K562 (cell line): ENCODE data around the gene EIF5.

Experiments used
- CTCF ChIP-seq, 3 experiments: IDR thresholded peaks in 2 of 3; conservative IDR thresholded peaks in 1 of 3; 2 replicates each; pipeline ENCODE4 v1.5.1; 2011 to 2012; ENCODE audit warnings: low read length in 3 of 3, mild to moderate bottlenecking in 3 of 3, control low read depth in 2 of 3, improper control_type of control experiment in 1 of 3, inconsistent platforms in 1 of 3, low read depth in 1 of 3, mixed read lengths in 1 of 3, moderate library complexity in 1 of 3; ENCODE audit not compliant: insufficient read depth in 2 of 3
- GABPA ChIP-seq: fragments of 200-800 bp; sonication (Bioruptor generic); conservative IDR thresholded peaks from 2 replicates; pipeline ENCODE4 v1.6.1; 2016; ENCODE audit warnings: low read depth, missing genetic modification characterization, missing compliant biosample characterization
- HNRNPUL1 ChIP-seq: fragments of 200-400 bp; formaldehyde crosslinking; IDR thresholded peaks from 2 replicates; pipeline ENCODE4 v1.6.1; 2017; ENCODE audit warnings: low read length
- KLF6 ChIP-seq: fragments of 250-450 bp; sonication (Bioruptor Pico); IDR thresholded peaks from 2 replicates; pipeline ENCODE4 v1.4.0; 2020; ENCODE audit warnings: mild to moderate bottlenecking, moderate library complexity, borderline replicate concordance
- MEF2A ChIP-seq: IDR thresholded peaks from 2 replicates; pipeline ENCODE4 v1.6.1; 2011; ENCODE audit warnings: low read depth, mild to moderate bottlenecking, low read length, moderate library complexity; ENCODE audit not compliant: control insufficient read depth
- POLR2A ChIP-seq: fragments of 450-650 bp; conservative IDR thresholded peaks from 2 replicates; pipeline ENCODE4 v1.6.1; 2016
- POLR2AphosphoS2 ChIP-seq: IDR thresholded peaks from 2 replicates; pipeline ENCODE4 v1.6.1; 2012; ENCODE audit warnings: low read length, improper control_type of control experiment
- RAD21 ChIP-seq, 2 experiments: fragments of 250-450 bp in 1 of 2; fragments of 450-650 bp in 1 of 2; sonication (Bioruptor Pico) in 1 of 2; formaldehyde crosslinking in 1 of 2; IDR thresholded peaks in 1 of 2; conservative IDR thresholded peaks in 1 of 2; 2 replicates each; pipeline versions ENCODE4 v1.4.0 to v1.8.0; 2020 to 2022; ENCODE audit warnings: mild to moderate bottlenecking in 2 of 2, moderate library complexity in 1 of 2
- WHSC1 ChIP-seq: IDR thresholded peaks from one replicate; pipeline ENCODE4 v1.6.1; 2012; ENCODE audit warnings: low read length, control low read depth, inconsistent platforms
- ZFP36 ChIP-seq: fragments of 150-350 bp; IDR thresholded peaks from 2 replicates; pipeline ENCODE4 v1.6.1; 2018; ENCODE audit warnings: low read length, low read depth; ENCODE audit not compliant: partially characterized antibody
- ZNF224 ChIP-seq: sonication (generic); formaldehyde crosslinking; IDR thresholded peaks from 2 replicates; pipeline ENCODE4 v1.8.0; 2022; ENCODE audit warnings: mild to moderate bottlenecking, missing genetic modification reagents
- ZNF354B ChIP-seq: fragments of 250-450 bp; sonication (Bioruptor Pico); IDR thresholded peaks from 2 replicates; pipeline ENCODE4 v1.4.0; 2020
- TF ChIP-seq, protein P1 (sequence below), 2 experiments: fragments of 450-650 bp in 1 of 2; IDR thresholded peaks; 2 replicates each; pipeline ENCODE4 v1.6.1; 2011 to 2017; ENCODE audit warnings: low read depth in 2 of 2, antibody characterized with exemption in 1 of 2, borderline replicate concordance in 1 of 2, low read length in 1 of 2, mild to moderate bottlenecking in 1 of 2, mixed read lengths in 1 of 2; ENCODE audit not compliant: control insufficient read depth in 1 of 2

GRCh38 chr14:103385152-103385928, 51.3 kb downstream of the EIF5 start, which contains the start of gene MARK3:
- TF ChIP-seq HNRNPUL1: no peak
- no peak for TF ChIP-seq ZNF224
- TF ChIP-seq POLR2AphosphoS2: no peak
- no peak for TF ChIP-seq KLF6
- TF ChIP-seq MEF2A: no peak
- no peak for TF ChIP-seq ZNF354B (CRISPR knock-in tag)
- TF ChIP-seq ZFP36: no peak
- no peak for TF ChIP-seq WHSC1
- TF ChIP-seq, protein P1, sequence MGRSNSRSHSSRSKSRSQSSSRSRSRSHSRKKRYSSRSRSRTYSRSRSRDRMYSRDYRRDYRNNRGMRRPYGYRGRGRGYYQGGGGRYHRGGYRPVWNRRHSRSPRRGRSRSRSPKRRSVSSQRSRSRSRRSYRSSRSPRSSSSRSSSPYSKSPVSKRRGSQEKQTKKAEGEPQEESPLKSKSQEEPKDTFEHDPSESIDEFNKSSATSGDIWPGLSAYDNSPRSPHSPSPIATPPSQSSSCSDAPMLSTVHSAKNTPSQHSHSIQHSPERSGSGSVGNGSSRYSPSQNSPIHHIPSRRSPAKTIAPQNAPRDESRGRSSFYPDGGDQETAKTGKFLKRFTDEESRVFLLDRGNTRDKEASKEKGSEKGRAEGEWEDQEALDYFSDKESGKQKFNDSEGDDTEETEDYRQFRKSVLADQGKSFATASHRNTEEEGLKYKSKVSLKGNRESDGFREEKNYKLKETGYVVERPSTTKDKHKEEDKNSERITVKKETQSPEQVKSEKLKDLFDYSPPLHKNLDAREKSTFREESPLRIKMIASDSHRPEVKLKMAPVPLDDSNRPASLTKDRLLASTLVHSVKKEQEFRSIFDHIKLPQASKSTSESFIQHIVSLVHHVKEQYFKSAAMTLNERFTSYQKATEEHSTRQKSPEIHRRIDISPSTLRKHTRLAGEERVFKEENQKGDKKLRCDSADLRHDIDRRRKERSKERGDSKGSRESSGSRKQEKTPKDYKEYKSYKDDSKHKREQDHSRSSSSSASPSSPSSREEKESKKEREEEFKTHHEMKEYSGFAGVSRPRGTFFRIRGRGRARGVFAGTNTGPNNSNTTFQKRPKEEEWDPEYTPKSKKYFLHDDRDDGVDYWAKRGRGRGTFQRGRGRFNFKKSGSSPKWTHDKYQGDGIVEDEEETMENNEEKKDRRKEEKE (IDR thresholded peaks at IDR 0.05; ENCODE audit: borderline replicate concordance in 1 of 2, control insufficient read depth in 1 of 2, low read depth in 2 of 2, low read length in 1 of 2): no peak
- no peak for TF ChIP-seq CTCF (IDR thresholded peaks at IDR 0.05 in 2 of 3, conservative IDR thresholded peaks at IDR 0.05 in 1 of 3; ENCODE audit: insufficient read depth in 2 of 3, low read depth in 1 of 3, low read length in 3 of 3)
- TF ChIP-seq GABPA (tag): peak; percentile 95
- TF ChIP-seq POLR2A: peak; percentile 83
- no peak; a peak in 1 of 4 replicates for TF ChIP-seq RAD21 (CRISPR knock-in tag; conservative IDR thresholded peaks at IDR 0.05 in 1 of 2, IDR thresholded peaks at IDR 0.05 in 1 of 2)
